Activated CD8-positive, alpha-beta T cell treated with anti-CD3 and anti-CD28 coated beads for 36 hours (primary cell): ENCODE measurements around the gene CHN1. TPM values are rescaled to one million over a fixed set of nuclear protein-coding genes. Genes with fewer than 3 reads are reported as not detected.

Experiments
- ATAC-seq: fragments of 200-7000 bp; cut with Tn5 transposase; one replicate; pipeline ENCODE4 v1.10.0; 2021; ENCODE audit warnings: mild to moderate bottlenecking, moderate library complexity
- CTCF ChIA-PET: fragments of 350-600 bp; sonication (Branson Sonifier 250); formaldehyde crosslinking; loops from one replicate; lab custom pipeline; 2021; ENCODE audit warnings: antibody characterized with exemption; lab: Charles Lee
- POLR2A ChIA-PET: fragments of 350-600 bp; sonication (Branson Sonifier 250); formaldehyde crosslinking; loops from one replicate; lab custom pipeline; 2021; ENCODE audit warnings: antibody characterized with exemption; lab: Charles Lee
- DNase-seq: peaks from one replicate; pipeline ENCODE4 v3.0.0-alpha.2; 2020
- H3K27ac Mint-ChIP-seq: one replicate; pipeline ENCODE4 v1.8.0; 2021; ENCODE audit warnings: mild to moderate bottlenecking, mixed read lengths
- H3K27me3 Mint-ChIP-seq: one replicate; pipeline ENCODE4 v1.8.0; 2021; ENCODE audit warnings: mixed read lengths
- H3K36me3 Mint-ChIP-seq: one replicate; pipeline ENCODE4 v1.8.0; 2021; ENCODE audit warnings: low read depth, mixed read lengths
- H3K4me1 Mint-ChIP-seq: one replicate; pipeline ENCODE4 v1.8.0; 2021; ENCODE audit warnings: low read depth, mixed read lengths
- H3K4me3 Mint-ChIP-seq: one replicate; pipeline ENCODE4 v1.8.0; 2021; ENCODE audit warnings: mild to moderate bottlenecking, moderate library complexity, mixed read lengths
- H3K9me3 Mint-ChIP-seq: one replicate; pipeline ENCODE4 v1.8.0; 2021; ENCODE audit warnings: mixed read lengths
- CTCF ChIP-seq: fragments of 200-600 bp; IDR thresholded peaks from one replicate; pipeline ENCODE4 v1.8.0; 2022; ENCODE audit warnings: antibody characterized with exemption, mild to moderate bottlenecking
- intact Hi-C: fragments of 100-400 bp; cut with micrococcal nuclease; formaldehyde crosslinking; loops from one replicate; pipeline ENCODE4 v1.10.0; 2022
- total RNA-seq, 2 experiments: library from RNA; stranded (reverse); gene quantifications; one replicate each; pipeline ENCODE4 v1.2.3, GENCODE V29; 2021

Gene CHN1
- total RNA-seq, 2 experiments from 2014 or later = 2.9 to 3.0 TPM

GRCh38 chr2:174963437-174964400 lies 41.5 kb downstream of the CHN1 start:
- Mint-ChIP-seq H3K4me3 (no peak overlapping the region), H3K4me1 (peaks cover 4% of the 10 kb centered on the region), H3K27me3 (peaks cover 2% of the 10 kb centered on the region), H3K36me3 (no peaks in the 10 kb centered on the region), H3K27ac (no peak overlapping the region), H3K9me3 (no peaks in the 10 kb centered on the region)
- intact Hi-C loops = no loop called here
- no peak for TF ChIP-seq CTCF
- ATAC-seq (no peak), DNase-seq (no peak)
- ChIA-PET CTCF (no interaction called here), POLR2A (no interaction called here)

DNA sequence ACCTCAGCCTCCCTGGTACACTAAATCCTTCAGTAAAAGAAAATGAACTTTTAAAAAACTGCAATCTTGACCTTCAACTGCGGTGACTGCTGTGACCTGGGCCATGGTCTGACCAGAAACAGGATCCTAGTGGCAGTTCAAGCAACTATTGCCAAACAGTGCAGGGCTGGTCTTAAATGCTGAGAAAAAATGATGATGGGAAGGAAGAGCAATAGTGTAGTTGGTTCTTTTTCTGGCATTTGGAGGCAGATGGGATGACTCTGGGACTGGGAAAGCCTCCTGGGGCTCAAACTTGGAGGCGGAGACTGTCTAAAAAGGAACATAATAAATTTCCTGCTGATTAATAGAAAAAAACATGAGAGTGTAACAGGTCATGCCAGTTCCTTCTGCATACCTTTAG lies 45.4 kb downstream of the CHN1 start:
- Mint-ChIP-seq H3K9me3 (no peaks in the 10 kb centered on the region), H3K27me3 (peaks cover 2% of the 10 kb centered on the region), H3K27ac (no peak overlapping the region), H3K4me1 (no peaks in the 10 kb centered on the region), H3K4me3 (no peak overlapping the region), H3K36me3 (no peaks in the 10 kb centered on the region)
- no peak for ATAC-seq
- ChIA-PET CTCF (interaction anchor here (1.0 to 1.2 kb wide), 2 partner anchors 9 to 13 kb away, joined by 3 read pairs; no protein-coding TSS in a partner anchor), POLR2A (interaction anchor here (0.9 kb wide), 1 partner anchor 10 kb away, joined by 3 read pairs; no protein-coding TSS in a partner anchor)
- DNase-seq = no peak
- intact Hi-C loops = no loop called here
- no peak for TF ChIP-seq CTCF

DNA sequence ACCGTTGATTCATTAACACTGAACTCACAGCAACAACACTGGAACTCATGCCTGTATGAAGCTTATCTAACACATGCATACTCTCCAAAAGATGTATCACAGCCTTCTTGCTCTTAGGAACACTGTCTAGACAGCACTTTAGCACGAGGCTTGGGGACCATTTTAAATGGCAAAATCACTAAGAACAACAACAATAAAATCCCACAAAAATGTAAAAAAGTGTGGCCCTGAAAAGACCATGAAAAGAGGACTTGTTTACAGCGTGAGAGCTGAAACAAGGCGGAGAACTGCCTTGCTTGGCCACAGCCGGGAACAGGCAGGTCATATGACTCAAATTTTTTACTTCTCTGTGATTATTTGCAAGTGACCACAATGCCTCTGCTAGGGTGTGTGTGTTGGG lies 48.1 kb downstream of the CHN1 start:
- CTCF ChIA-PET = no interaction called here
- ATAC-seq = no peak
- DNase-seq = no peak
- Mint-ChIP-seq H3K27me3 (peaks cover 17% of the 10 kb centered on the region), H3K27ac (no peak overlapping the region), H3K4me3 (no peak overlapping the region), H3K36me3 (no peaks in the 10 kb centered on the region), H3K4me1 (no peaks in the 10 kb centered on the region), H3K9me3 (no peaks in the 10 kb centered on the region)
- POLR2A ChIA-PET = no interaction called here
- TF ChIP-seq CTCF = no peak
- intact Hi-C loops = no loop called here

- no peak for DNase-seq
- TF ChIP-seq CTCF = no peak
- H3K9me3 Mint-ChIP-seq = no peaks in the 10 kb centered on the region
- no peaks in the 10 kb centered on the region for H3K36me3 Mint-ChIP-seq
- CTCF ChIA-PET = no interaction called here
- POLR2A ChIA-PET = no interaction called here
- H3K27me3 Mint-ChIP-seq = peaks cover 15% of the 10 kb centered on the region
- no peaks in the 10 kb centered on the region for H3K4me1 Mint-ChIP-seq
- ATAC-seq = no peak
- H3K4me3 Mint-ChIP-seq = no peak overlapping the region
- intact Hi-C loops = no loop called here
- no peak overlapping the region for H3K27ac Mint-ChIP-seq
Observed at GRCh38 chr2:174952607-174953006, 52.6 kb downstream of the CHN1 start.

DNA sequence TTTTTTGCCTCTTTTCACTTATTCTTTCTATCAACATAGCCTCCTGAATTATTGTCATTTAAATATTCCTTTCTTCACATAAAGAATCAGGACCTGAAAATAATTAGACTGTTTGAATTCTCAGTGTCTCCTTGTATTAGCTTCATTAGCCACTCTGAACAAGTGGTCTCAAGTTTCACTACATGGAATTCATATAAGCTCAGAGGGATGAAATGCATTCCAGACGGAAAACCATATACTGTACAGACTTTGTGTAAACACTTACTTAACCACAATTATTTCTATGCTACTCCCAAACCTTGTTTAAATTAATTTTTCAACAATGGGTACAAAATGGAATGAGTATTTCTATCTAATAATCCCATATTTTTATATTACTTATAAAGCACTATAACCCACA lies 53.4 kb downstream of the CHN1 start:
- H3K4me3 Mint-ChIP-seq = no peak overlapping the region
- ChIA-PET CTCF (no interaction called here), POLR2A (no interaction called here)
- no peaks in the 10 kb centered on the region for H3K9me3 Mint-ChIP-seq
- no peak for DNase-seq
- no peak overlapping the region for H3K27ac Mint-ChIP-seq
- intact Hi-C loops = no loop called here
- no peak for TF ChIP-seq CTCF
- H3K36me3 Mint-ChIP-seq = no peaks in the 10 kb centered on the region
- peaks cover 18% of the 10 kb centered on the region for H3K27me3 Mint-ChIP-seq
- no peak for ATAC-seq
- no peaks in the 10 kb centered on the region for H3K4me1 Mint-ChIP-seq
